SU-DHL-6 (cell line): ENCODE results near the gene NAA16.

Experiments used
- H2AFZ ChIP-seq: fragments of 200-600 bp; sonication (generic); 2 replicates; pipeline ENCODE4 v1.6.1; 2014; ENCODE audit warnings: low read depth, mild to moderate bottlenecking, moderate library complexity, mixed read lengths, antibody characterized with exemption, low read length; ENCODE audit not compliant: severe bottlenecking
- H3F3A ChIP-seq: fragments of 200-600 bp; shearing (Covaris generic); 2 replicates; pipeline ENCODE4 v1.6.0; 2016; ENCODE audit warnings: antibody characterized with exemption, mild to moderate bottlenecking; ENCODE audit not compliant: insufficient read depth
- H3K27ac ChIP-seq: fragments of 200-600 bp; sonication (generic); 2 replicates; pipeline ENCODE4 v1.5.1; 2016; ENCODE audit warnings: low read depth, mild to moderate bottlenecking, low read length, moderate library complexity, mixed read lengths
- H3K27me3 ChIP-seq: fragments of 200-600 bp; sonication (generic), shearing (Covaris generic); 2 replicates; pipeline ENCODE4 v1.6.0; 2014; ENCODE audit warnings: mild to moderate bottlenecking, low read length
- H3K36me3 ChIP-seq: fragments of 200-600 bp; sonication (generic); 2 replicates; pipeline ENCODE4 v1.6.1; 2014; ENCODE audit warnings: mild to moderate bottlenecking, low read length, mixed read lengths
- H3K4me2 ChIP-seq: fragments of 300-600, 200-600 bp; shearing (Covaris generic), sonication (generic); 2 replicates; pipeline ENCODE4 v1.6.0; 2014; ENCODE audit warnings: low read length, low read depth, mild to moderate bottlenecking; ENCODE audit not compliant: poor library complexity, severe bottlenecking
- H3K4me3 ChIP-seq: fragments of 200-600 bp; sonication (generic); 2 replicates; pipeline ENCODE4 v1.5.1; 2014; ENCODE audit warnings: antibody characterized with exemption, low read length, mild to moderate bottlenecking, mixed read lengths; ENCODE audit not compliant: insufficient read depth, poor library complexity, severe bottlenecking
- H3K79me2 ChIP-seq: fragments of 200-600 bp; sonication (generic); 2 replicates; pipeline ENCODE4 v1.6.1; 2014; ENCODE audit warnings: mild to moderate bottlenecking, low read length, moderate library complexity; ENCODE audit not compliant: insufficient read depth
- H3K9ac ChIP-seq: fragments of 200-600 bp; sonication (generic); 2 replicates; pipeline ENCODE4 v1.7.0; 2014; ENCODE audit warnings: mild to moderate bottlenecking, low read length
- H3K9me2 ChIP-seq: fragments of 200-600 bp; sonication (generic); replicated peaks from 2 replicates; pipeline ENCODE4 v1.6.1; 2014; ENCODE audit warnings: low read length; ENCODE audit not compliant: insufficient read depth
- H3K9me3 ChIP-seq: fragments of 200-600 bp; sonication (generic); 2 replicates; pipeline ENCODE4 v1.6.1; 2014; ENCODE audit warnings: low read length, mixed read lengths; ENCODE audit not compliant: insufficient read depth
- H4K20me1 ChIP-seq: fragments of 200-600 bp; sonication (generic); 2 replicates; pipeline ENCODE4 v1.6.1; 2014; ENCODE audit warnings: low read depth, mild to moderate bottlenecking, antibody characterized with exemption, low read length, moderate library complexity, mixed read lengths
- CTCF ChIP-seq: fragments of 200-600 bp; sonication (generic); IDR thresholded peaks from one replicate; pipeline ENCODE4 v1.5.1; 2017; ENCODE audit warnings: antibody characterized with exemption, mild to moderate bottlenecking, low read length, moderate library complexity; ENCODE audit not compliant: insufficient read depth, poor library complexity, severe bottlenecking
- EZH2phosphoT487 ChIP-seq: fragments of 200-600 bp; sonication (generic), shearing (Covaris generic); conservative IDR thresholded peaks from 2 replicates; pipeline ENCODE4 v1.6.1; 2018; ENCODE audit warnings: mild to moderate bottlenecking, antibody characterized with exemption, low read length, moderate library complexity, mixed read lengths

NAA16 gene

DNA sequence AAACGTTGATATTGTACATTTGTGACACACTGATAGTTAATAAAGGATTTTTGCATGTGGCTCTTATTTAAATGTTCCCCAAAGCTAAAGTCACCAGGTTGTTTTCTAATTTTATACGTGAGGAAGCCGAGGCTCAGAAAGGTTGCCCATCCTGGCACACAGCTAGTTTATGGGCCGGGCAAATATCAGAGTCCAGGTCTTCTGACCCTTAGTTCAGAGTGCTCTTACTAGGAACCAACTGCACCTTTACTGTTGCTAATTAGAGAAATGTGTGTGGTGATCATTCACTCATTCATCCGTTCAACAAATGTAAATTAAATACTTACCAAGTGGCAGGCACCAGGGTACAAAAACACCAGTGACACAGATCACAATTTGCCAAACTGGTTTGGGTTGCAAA is 100.0 kb downstream of the NAA16 start:
- no peak overlapping the region for H3K9ac ChIP-seq
- no peak overlapping the region for H2AFZ ChIP-seq
- H3K4me2 ChIP-seq = no peak overlapping the region
- H3K79me2 ChIP-seq = no peaks in the 10 kb centered on the region
- no peaks in the 10 kb centered on the region for H3K9me3 ChIP-seq
- no peak overlapping the region for H3K27ac ChIP-seq
- H3K27me3 ChIP-seq = no peaks in the 10 kb centered on the region
- no peaks in the 10 kb centered on the region for H3K36me3 ChIP-seq
- no peaks in the 10 kb centered on the region for H4K20me1 ChIP-seq
- no peaks in the 10 kb centered on the region for H3K9me2 ChIP-seq
- TF ChIP-seq CTCF (no peak), EZH2phosphoT487 (no peak)
- H3K4me3 ChIP-seq = no peak overlapping the region
- H3F3A ChIP-seq = no peaks in the 10 kb centered on the region

- H3K79me2 ChIP-seq = no peaks in the 10 kb centered on the region
- H3K27me3 ChIP-seq = no peaks in the 10 kb centered on the region
- H3F3A ChIP-seq = no peaks in the 10 kb centered on the region
- no peak overlapping the region for H3K9ac ChIP-seq
- no peak overlapping the region for H3K4me2 ChIP-seq
- no peaks in the 10 kb centered on the region for H3K36me3 ChIP-seq
- no peak overlapping the region for H3K27ac ChIP-seq
- H3K4me3 ChIP-seq = no peak overlapping the region
- H4K20me1 ChIP-seq = no peaks in the 10 kb centered on the region
- H3K9me3 ChIP-seq = no peaks in the 10 kb centered on the region
- H2AFZ ChIP-seq = no peak overlapping the region
- H3K9me2 ChIP-seq = no peaks in the 10 kb centered on the region
- TF ChIP-seq EZH2phosphoT487 (no peak), CTCF (peak; percentile 21)
Observed at GRCh38 chr13:41411522-41411921, 100.5 kb downstream of the NAA16 start.

GRCh38 chr13:41413872-41414271 is 102.8 kb downstream of the NAA16 start:
- TF ChIP-seq CTCF = no peak
- no peak for TF ChIP-seq EZH2phosphoT487
- no peak overlapping the region for H3K4me3 ChIP-seq
- H3K9me3 ChIP-seq = no peaks in the 10 kb centered on the region
- no peaks in the 10 kb centered on the region for H3K79me2 ChIP-seq
- H3K9me2 ChIP-seq = no peaks in the 10 kb centered on the region
- no peaks in the 10 kb centered on the region for H3K36me3 ChIP-seq
- no peaks in the 10 kb centered on the region for H3F3A ChIP-seq
- H4K20me1 ChIP-seq = no peaks in the 10 kb centered on the region
- H3K9ac ChIP-seq = no peak overlapping the region
- no peak overlapping the region for H2AFZ ChIP-seq
- H3K27ac ChIP-seq = no peak overlapping the region
- H3K4me2 ChIP-seq = no peak overlapping the region
- no peaks in the 10 kb centered on the region for H3K27me3 ChIP-seq
